GM10266 (cell line): ENCODE results near the gene ZXDC.

Experiments
- DNase-seq: peaks from one replicate; pipeline ENCODE4 v3.0.0; 2012; ENCODE audit errors: extremely low spot score
- CTCF ChIP-seq: IDR thresholded peaks from 2 replicates; pipeline ENCODE4 v1.5.1; 2012; ENCODE audit warnings: mild to moderate bottlenecking, low read depth; ENCODE audit not compliant: control insufficient read depth, insufficient read depth; ENCODE audit errors: missing control alignments

The ZXDC gene

GRCh38 chr3:126478581-126479310 is 3.1 kb upstream of the ZXDC start:
- no peak for TF ChIP-seq CTCF
- DNase-seq, result no peak

- TF ChIP-seq CTCF, result no peak
- DNase-seq, result no peak
Measured at GRCh38 chr3:126477061-126477380, 1.3 kb upstream of the ZXDC start.

GRCh38 chr3:126476166-126477060 is 722 bp upstream of the ZXDC start:
- no peak for TF ChIP-seq CTCF
- no peak for DNase-seq

GRCh38 chr3:126474498-126475412 is 936 bp downstream of the ZXDC start:
- DNase-seq, result peak; percentile 44
- no peak for TF ChIP-seq CTCF

GRCh38 chr3:126473292-126474168 is 2.2 kb downstream of the ZXDC start:
- DNase-seq, result no peak
- TF ChIP-seq CTCF, result no peak

GRCh38 chr3:126472277-126473006 is 3.2 kb downstream of the ZXDC start:
- TF ChIP-seq CTCF, result no peak
- DNase-seq, result peak; percentile 49
